Activated naive CD8-positive, alpha-beta T cell treated with anti-CD3 and anti-CD28 coated beads, Interleukin-2, amount 10 ng/mL, durations not matched to agents 7 days and 5 days (primary cell): ENCODE measurements around the gene IL15. TPM values are rescaled to one million over a fixed set of nuclear protein-coding genes. Genes with fewer than 3 reads are reported as not detected.
"Not testable (repeated sequence)": the region's sequence is repeated elsewhere in the genome, so short reads cannot be mapped to it uniquely, and the experiment has no call there.

Experiments
- ATAC-seq: fragments of 150-1000 bp; cut with Tn5 transposase; one replicate; pipeline ENCODE4 v1.10.0; 2021; ENCODE audit warnings: low read depth, moderate library complexity
- POLR2A ChIA-PET: fragments of 350-600 bp; sonication (Branson Sonifier 250); formaldehyde crosslinking; loops from one replicate; lab custom pipeline; 2021; ENCODE audit warnings: antibody characterized with exemption; lab: Charles Lee
- DNase-seq: peaks from one replicate; pipeline ENCODE4 v3.0.0; 2021
- H3K27ac Mint-ChIP-seq: one replicate; pipeline ENCODE4 v1.8.0; 2022; ENCODE audit warnings: mild to moderate bottlenecking, mixed read lengths
- H3K27me3 Mint-ChIP-seq: one replicate; pipeline ENCODE4 v1.8.0; 2022; ENCODE audit warnings: mild to moderate bottlenecking, moderate library complexity, mixed read lengths
- H3K36me3 Mint-ChIP-seq: one replicate; pipeline ENCODE4 v1.8.0; 2021; ENCODE audit warnings: mild to moderate bottlenecking, mixed read lengths
- H3K4me1 Mint-ChIP-seq: one replicate; pipeline ENCODE4 v1.8.0; 2021; ENCODE audit warnings: mixed read lengths
- H3K4me3 Mint-ChIP-seq: one replicate; pipeline ENCODE4 v1.8.0; 2022; ENCODE audit warnings: mild to moderate bottlenecking, moderate library complexity, mixed read lengths
- H3K9me3 Mint-ChIP-seq: one replicate; pipeline ENCODE4 v1.8.0; 2021; ENCODE audit warnings: mixed read lengths
- total RNA-seq, 2 experiments: library from RNA; stranded (reverse); gene quantifications; one replicate each; pipeline ENCODE4 v1.2.3, GENCODE V29; 2021

Gene IL15
- total RNA-seq, 2 experiments from 2014 or later = 3.3 to 4.5 TPM

- H3K9me3 Mint-ChIP-seq, H3K4me3 Mint-ChIP-seq, POLR2A ChIA-PET, DNase-seq, ATAC-seq, H3K27me3 Mint-ChIP-seq, H3K4me1 Mint-ChIP-seq, H3K27ac Mint-ChIP-seq, H3K36me3 Mint-ChIP-seq: not testable (repeated sequence)
Measured at GRCh38 chr4:141691247-141691646, 54.9 kb downstream of the IL15 start.

- DNase-seq (no peak), ATAC-seq (no peak)
- no peak overlapping the region for H3K27ac Mint-ChIP-seq
- POLR2A ChIA-PET = no interaction called here
- H3K36me3 Mint-ChIP-seq = no peaks in the 10 kb centered on the region
- H3K4me1 Mint-ChIP-seq = no peaks in the 10 kb centered on the region
- H3K9me3 Mint-ChIP-seq = peaks cover 3% of the 10 kb centered on the region
- H3K4me3 Mint-ChIP-seq = no peak overlapping the region
- no peaks in the 10 kb centered on the region for H3K27me3 Mint-ChIP-seq
Measured at GRCh38 chr4:141692081-141692480, 55.7 kb downstream of the IL15 start.

DNA sequence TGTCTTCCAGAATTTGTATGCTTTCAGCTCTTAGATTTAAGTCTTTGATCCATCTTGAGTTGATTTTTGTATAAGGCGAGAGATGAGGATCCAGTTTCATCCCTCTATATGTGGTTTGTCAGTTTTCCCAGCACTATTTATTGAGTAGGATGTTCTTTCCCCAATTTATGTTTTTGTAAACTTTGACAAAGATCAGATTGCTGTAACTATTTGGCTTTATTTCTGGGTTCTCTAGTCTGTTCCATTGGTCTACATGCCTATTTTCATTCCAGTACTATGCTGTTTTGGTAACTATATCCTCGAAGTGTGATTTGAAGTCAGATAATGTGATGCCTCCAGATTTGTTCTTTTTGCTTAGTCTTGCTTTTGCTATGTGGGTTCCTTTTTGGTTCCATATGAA is 60.7 kb downstream of the IL15 start:
- no peak overlapping the region for H3K4me3 Mint-ChIP-seq
- no peaks in the 10 kb centered on the region for H3K9me3 Mint-ChIP-seq
- H3K27ac Mint-ChIP-seq = no peak overlapping the region
- no peaks in the 10 kb centered on the region for H3K4me1 Mint-ChIP-seq
- no peaks in the 10 kb centered on the region for H3K27me3 Mint-ChIP-seq
- ATAC-seq (no peak), DNase-seq (no peak)
- no peaks in the 10 kb centered on the region for H3K36me3 Mint-ChIP-seq
- POLR2A ChIA-PET = no interaction called here

DNA sequence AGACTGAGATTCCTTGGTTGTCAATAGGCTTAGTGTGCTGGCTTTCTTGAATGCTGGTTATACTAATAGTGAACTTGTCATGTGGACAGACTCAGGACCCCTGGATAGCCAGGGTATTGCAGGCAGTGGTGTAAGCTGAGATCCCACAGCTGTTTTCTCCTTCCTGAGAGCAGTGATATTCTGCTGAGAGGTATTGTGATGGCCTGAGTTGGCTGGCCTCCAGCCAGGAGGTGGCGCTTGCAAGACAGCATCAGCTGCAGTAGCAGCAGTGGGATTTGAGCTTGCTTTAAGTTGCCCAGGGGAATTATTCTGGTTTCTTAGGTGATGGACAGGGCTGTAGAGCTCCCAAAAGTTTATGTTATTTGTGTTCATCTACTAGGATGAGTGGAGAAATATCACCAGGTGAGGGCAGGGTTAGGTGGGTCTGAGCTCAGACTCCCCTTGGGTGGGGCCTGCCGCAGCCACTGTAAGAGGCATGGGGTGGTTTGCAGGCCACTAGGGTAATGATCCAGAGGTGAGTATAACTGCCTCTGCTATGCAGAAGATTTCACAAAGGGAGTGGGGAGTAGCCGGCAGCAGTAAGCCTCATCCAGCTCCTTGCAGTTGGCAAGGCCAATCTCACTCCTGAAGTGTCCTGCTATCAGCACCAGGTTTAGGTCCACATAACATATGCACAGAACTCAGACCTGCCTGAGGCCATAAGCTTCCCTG is 66.2 kb downstream of the IL15 start:
- no peaks in the 10 kb centered on the region for H3K27me3 Mint-ChIP-seq
- H3K27ac Mint-ChIP-seq = no peak overlapping the region
- peaks cover 3% of the 10 kb centered on the region for H3K9me3 Mint-ChIP-seq
- DNase-seq (no peak), ATAC-seq (no peak)
- no peaks in the 10 kb centered on the region for H3K4me1 Mint-ChIP-seq
- H3K36me3 Mint-ChIP-seq = no peaks in the 10 kb centered on the region
- POLR2A ChIA-PET = no interaction called here
- no peak overlapping the region for H3K4me3 Mint-ChIP-seq

DNA sequence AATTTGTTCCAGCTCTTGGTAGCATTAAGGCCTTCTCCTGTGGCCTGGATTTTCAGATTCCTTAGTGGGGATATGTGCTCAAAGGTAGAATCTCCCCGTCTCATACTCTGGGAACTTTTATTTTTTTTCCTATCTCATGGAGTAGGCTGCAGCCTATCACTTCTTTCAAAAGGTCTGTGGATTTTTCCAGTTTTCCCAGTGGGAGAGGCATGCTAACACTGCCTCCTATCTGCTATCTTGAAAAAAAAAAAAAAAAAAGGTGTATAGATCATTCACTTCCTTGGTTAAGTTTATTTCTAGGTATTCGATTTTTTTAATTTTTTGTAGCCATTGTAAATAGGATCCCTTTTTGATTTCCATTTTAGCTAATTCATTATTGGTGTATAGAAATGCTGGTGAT is 67.1 kb downstream of the IL15 start:
- no peak for DNase-seq
- no peak for ATAC-seq
- H3K9me3 Mint-ChIP-seq = peaks cover 4% of the 10 kb centered on the region
- no peaks in the 10 kb centered on the region for H3K36me3 Mint-ChIP-seq
- no peaks in the 10 kb centered on the region for H3K4me1 Mint-ChIP-seq
- H3K4me3 Mint-ChIP-seq = no peak overlapping the region
- no peaks in the 10 kb centered on the region for H3K27me3 Mint-ChIP-seq
- POLR2A ChIA-PET = no interaction called here
- H3K27ac Mint-ChIP-seq = no peak overlapping the region

DNA sequence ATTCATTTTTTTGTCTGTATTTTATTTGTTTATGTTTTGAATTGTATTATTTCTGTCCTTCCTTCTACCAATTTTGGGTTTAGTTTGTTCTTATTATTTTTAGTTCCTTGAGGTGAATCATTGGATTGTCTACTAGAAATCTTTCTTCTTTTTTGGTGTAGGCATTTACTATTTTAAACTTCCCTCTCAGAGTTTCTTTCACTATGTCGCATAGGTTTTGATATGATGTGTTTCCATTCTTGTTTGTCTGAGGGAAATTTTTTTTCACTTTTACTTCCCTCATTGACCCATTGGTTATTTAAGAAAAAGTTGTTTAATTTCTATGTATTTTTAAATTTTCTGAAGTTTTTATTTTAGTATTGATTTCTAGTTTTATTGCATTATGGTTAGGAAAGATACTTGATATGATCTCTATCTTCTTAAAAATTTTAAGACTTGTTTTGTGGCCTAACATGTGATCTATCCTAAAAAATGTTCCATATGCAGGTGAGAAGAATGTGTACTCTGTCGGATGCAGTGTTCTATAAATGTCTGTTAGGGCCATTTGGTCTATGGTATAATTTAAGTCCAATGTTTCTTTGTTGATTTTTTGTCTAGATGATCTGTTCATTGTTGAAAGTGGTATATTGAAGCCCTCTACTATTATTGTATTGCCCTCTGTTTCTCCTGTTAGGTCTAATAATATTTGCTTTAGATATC is 68.8 kb downstream of the IL15 start:
- DNase-seq (no peak), ATAC-seq (no peak)
- Mint-ChIP-seq H3K27me3 (no peaks in the 10 kb centered on the region), H3K4me3 (no peak overlapping the region), H3K27ac (no peak overlapping the region), H3K36me3 (no peaks in the 10 kb centered on the region), H3K9me3 (peaks cover 6% of the 10 kb centered on the region), H3K4me1 (no peaks in the 10 kb centered on the region)
- POLR2A ChIA-PET = no interaction called here

DNA sequence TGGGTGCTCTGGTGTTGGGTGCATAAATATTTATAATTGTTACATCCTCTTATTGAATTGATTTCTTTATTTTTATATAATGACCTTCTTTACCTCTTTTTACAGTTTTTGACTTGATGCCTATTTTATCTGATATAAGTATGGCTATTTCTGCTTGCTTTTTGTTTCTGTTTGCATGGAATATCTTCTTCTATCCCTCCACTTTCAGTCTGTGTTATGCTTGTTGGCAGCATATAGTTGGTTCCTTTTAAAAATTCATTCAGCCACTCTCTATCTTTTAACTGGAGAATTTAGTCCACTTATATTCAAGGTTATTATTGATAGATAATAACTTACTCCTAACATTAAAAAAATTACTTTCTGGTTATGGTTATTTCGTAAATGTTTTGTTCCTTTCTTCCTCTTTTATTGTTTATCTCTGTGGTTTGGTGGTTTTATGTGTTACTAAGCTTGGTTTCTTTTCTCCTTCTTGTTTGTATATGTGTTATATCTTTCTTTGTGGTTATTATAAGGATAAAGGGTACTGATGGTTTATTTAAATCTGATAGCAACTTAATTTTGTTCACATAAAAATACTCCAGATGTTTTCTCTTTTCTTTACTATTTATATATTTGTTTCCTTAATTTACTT is 69.5 kb downstream of the IL15 start:
- Mint-ChIP-seq H3K36me3 (no peaks in the 10 kb centered on the region), H3K4me1 (no peaks in the 10 kb centered on the region), H3K4me3 (no peak overlapping the region), H3K27ac (no peak overlapping the region), H3K27me3 (no peaks in the 10 kb centered on the region), H3K9me3 (peaks cover 6% of the 10 kb centered on the region)
- DNase-seq (no peak), ATAC-seq (no peak)
- POLR2A ChIA-PET = no interaction called here

DNA sequence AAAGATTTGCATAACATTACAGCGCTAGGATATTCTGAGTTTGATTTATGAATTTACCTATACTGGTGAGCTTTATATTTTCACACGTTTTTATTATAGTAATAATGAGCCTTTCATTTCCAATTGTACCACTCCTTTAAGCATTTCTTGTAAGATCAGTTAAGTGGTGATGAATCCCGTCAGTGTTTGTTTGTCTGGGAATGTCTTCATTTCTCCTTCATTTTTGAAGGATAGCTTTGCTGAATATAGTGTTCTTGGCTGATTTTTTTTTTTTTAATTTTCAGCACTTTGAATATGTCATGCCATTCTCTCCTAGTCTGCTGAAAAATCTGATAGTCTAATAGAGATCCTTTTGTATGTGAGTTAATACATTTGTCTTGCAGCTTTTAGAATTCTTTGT is 70.1 kb downstream of the IL15 start:
- no peak for DNase-seq
- Mint-ChIP-seq H3K36me3 (no peaks in the 10 kb centered on the region), H3K9me3 (peaks cover 6% of the 10 kb centered on the region), H3K4me1 (no peaks in the 10 kb centered on the region), H3K27me3 (no peaks in the 10 kb centered on the region), H3K27ac (no peak overlapping the region), H3K4me3 (no peak overlapping the region)
- no peak for ATAC-seq
- POLR2A ChIA-PET = interaction anchor here (0.6 kb wide), 1 partner anchor 103 kb away, joined by 4 read pairs; no protein-coding TSS in a partner anchor

- Mint-ChIP-seq H3K36me3 (no peaks in the 10 kb centered on the region), H3K27ac (no peak overlapping the region), H3K27me3 (no peaks in the 10 kb centered on the region), H3K4me3 (no peak overlapping the region), H3K9me3 (peaks cover 6% of the 10 kb centered on the region), H3K4me1 (no peaks in the 10 kb centered on the region)
- no peak for ATAC-seq
- POLR2A ChIA-PET = no interaction called here
- DNase-seq = no peak
Measured at GRCh38 chr4:141711211-141711610, 74.8 kb downstream of the IL15 start.

GRCh38 chr4:141713185-141713584 is 76.8 kb downstream of the IL15 start:
- DNase-seq (no peak), ATAC-seq (no peak)
- Mint-ChIP-seq H3K4me3 (no peak overlapping the region), H3K4me1 (no peaks in the 10 kb centered on the region), H3K9me3 (peaks cover 3% of the 10 kb centered on the region), H3K36me3 (no peaks in the 10 kb centered on the region), H3K27me3 (no peaks in the 10 kb centered on the region), H3K27ac (no peak overlapping the region)
- POLR2A ChIA-PET = no interaction called here

GRCh38 chr4:141713771-141714445 is 77.5 kb downstream of the IL15 start:
- Mint-ChIP-seq H3K4me3 (no peak overlapping the region), H3K9me3 (no peaks in the 10 kb centered on the region), H3K27ac (no peak overlapping the region), H3K27me3 (no peaks in the 10 kb centered on the region), H3K36me3 (no peaks in the 10 kb centered on the region), H3K4me1 (no peaks in the 10 kb centered on the region)
- ATAC-seq = no peak
- POLR2A ChIA-PET = no interaction called here
- DNase-seq = no peak

DNA sequence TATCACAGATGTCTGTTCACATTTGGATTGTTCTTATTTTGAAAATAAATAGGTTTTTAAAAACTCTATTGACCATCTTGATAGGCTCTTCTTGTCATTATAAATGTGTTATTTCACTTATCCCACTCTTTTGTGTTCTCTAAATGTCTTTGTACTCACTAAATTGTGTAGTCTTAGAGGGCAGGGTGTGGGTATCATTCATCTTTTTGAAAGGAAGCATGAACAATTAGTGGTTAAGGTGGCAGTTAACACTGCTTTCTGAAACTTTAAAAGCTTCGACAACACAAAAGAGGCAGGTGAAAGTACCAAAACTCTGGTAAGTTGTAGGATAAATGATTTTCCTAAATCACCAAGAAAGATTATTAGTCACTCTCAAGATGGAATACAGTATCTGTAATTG is 83.2 kb downstream of the IL15 start:
- no peak overlapping the region for H3K27ac Mint-ChIP-seq
- H3K4me1 Mint-ChIP-seq = no peaks in the 10 kb centered on the region
- H3K36me3 Mint-ChIP-seq = no peaks in the 10 kb centered on the region
- POLR2A ChIA-PET = no interaction called here
- ATAC-seq (no peak), DNase-seq (no peak)
- no peak overlapping the region for H3K4me3 Mint-ChIP-seq
- H3K27me3 Mint-ChIP-seq = no peaks in the 10 kb centered on the region
- no peaks in the 10 kb centered on the region for H3K9me3 Mint-ChIP-seq

GRCh38 chr4:141721174-141721573 is 84.8 kb downstream of the IL15 start:
- POLR2A ChIA-PET = no interaction called here
- Mint-ChIP-seq H3K27me3 (no peaks in the 10 kb centered on the region), H3K27ac (no peak overlapping the region), H3K4me3 (no peak overlapping the region), H3K36me3 (no peaks in the 10 kb centered on the region), H3K9me3 (no peaks in the 10 kb centered on the region), H3K4me1 (no peaks in the 10 kb centered on the region)
- ATAC-seq = no peak
- no peak for DNase-seq
